DMS53 treated with DMSO at 0.1 percent for 48 hours (cell line): ENCODE measurements around the gene LRMDA.

Experiments used
- DNase-seq: peaks from one replicate; lab custom pipeline; 2025; ENCODE audit not compliant: unreplicated experiment; lab: John Stamatoyannopoulos, UW

The LRMDA gene

GRCh38 chr10:75568450-75569130, 137.2 kb downstream of the LRMDA start:
- no peak for DNase-seq

DNA sequence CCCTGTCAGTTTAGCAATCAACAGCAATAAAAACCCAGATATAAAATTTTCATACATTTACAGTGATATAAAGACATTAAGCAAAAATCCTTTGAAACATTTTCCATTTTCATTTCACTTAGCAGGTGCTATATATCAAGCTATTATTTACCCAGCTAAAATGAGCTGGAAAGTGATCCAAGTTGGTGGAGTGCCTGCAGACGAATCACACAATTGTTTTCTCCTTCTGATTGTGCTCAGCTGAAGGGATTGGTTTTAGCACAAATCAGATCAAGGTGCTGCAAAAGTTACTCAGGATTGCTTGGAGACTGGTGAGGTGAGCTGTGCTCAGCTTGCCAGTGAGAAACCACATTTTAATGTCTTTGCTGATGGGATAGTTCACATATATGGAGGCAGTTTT, 138.1 kb downstream of the LRMDA start:
- DNase-seq = no peak

DNA sequence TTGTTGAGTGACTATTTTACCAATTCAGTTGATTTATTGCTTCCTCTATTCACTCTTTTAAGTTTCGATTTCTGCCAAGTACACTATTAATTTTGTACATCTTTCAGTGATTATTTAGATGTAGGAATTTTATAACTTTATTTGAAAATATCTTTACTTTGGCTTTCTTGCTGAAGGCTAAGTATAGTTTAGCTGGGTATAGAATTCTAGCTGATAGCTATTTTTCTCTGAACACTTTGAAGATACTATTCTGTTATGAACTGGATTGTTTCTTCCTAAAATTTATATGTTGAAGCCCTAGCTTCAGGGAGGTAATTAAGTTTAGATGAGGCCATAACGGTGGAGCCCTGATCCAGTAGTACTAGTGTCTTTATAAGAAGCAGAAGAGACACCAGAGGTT, 141.1 kb downstream of the LRMDA start:
- no peak for DNase-seq

DNA sequence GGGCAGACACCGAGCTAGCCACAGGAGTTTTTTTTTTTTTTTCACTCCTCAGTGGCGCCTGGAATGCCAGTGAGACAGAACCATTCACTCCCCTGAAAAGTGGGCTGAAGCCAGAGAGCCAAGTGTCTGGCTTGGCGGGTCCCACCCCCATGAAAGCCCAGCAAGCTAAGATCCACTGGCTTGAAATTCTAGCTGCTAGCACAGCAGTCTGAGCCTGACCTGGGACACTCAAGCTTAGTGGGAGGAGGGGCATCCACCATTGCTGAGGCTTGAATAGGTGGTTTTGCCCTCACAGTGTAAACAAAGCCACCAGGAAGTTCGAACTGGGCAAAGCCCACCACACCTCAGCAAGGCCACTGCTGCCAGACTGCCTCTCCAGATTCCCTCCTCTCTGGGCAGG, 144.5 kb downstream of the LRMDA start:
- DNase-seq = no peak

DNA sequence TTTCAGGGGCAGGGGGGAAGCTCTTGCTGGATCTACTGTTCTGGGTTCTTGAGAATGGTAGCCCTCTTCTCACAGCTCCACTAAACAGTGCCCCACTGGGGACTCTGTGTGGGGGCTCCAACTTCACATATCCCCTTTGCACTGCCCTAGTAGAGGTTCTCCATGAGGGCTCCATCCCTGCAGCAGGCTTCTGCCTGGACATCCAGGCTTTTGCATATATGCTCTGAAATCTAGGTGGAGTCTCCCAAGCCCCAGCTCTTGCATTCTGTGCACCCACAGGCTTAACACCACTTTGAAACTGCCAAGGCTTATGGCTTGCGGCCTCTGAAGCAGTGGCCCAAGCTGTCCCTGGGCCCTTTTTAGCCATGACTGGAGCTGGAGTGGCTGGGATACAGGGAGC, 150.7 kb downstream of the LRMDA start:
- no peak for DNase-seq

- no peak for DNase-seq
Measured at GRCh38 chr10:75585294-75585693, 153.9 kb downstream of the LRMDA start.

GRCh38 chr10:75586814-75587213, 155.4 kb downstream of the LRMDA start:
- DNase-seq = no peak

DNA sequence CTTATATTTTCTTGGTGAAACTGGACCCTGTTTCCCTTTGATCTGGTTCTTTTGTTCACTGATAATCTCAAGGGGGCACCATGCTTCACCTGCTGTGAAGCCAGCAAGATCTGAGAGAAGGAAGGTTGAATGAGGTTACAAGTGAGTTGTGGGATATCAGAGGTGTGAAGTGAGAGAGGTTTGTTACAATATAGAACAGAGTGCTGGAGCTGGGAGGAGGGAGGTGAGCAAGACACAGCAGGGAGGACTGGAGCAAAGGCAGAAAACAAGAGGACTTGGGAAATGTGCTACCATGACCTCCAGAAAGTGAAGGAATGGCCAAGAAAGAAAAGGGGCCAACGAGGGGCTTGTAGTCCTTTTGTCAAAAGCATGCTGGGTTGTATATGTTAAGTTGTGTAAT, 156.6 kb downstream of the LRMDA start:
- DNase-seq = no peak

DNA sequence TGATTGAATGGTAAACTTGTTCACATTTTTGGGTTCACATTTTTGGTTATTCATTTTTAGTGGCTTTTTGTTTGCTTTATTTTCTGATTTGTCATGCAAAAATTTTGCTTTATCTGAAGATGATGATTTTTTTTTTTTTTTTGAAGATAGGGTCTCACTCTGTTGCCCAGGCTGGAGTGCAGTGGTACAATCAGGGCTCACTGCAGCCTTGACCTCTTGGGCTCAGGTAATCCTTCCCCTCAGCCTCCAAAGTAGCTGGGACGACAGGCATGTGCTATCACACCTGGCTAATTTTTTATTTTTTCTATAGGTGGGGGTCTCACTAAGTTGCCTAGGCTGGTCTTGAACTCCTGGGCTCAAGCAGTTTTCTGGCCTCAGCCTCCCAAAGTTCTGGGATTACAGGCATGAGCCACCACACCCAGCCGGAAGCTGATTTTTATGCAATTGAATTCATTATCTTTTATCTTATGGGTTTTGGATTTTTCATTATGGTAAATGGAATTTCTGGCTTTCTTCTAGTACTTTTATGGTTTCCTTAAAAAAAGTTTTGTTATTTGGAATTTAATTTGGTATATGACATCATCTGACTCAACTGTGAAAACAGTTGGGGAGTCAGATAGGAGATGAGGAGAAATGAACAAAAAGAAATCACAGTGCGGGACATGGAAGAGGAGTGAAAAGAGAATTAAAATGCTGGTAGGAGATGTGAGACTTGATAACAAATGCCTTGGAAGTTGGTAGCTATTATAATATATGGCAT, 158.7 kb downstream of the LRMDA start:
- no peak for DNase-seq

DNA sequence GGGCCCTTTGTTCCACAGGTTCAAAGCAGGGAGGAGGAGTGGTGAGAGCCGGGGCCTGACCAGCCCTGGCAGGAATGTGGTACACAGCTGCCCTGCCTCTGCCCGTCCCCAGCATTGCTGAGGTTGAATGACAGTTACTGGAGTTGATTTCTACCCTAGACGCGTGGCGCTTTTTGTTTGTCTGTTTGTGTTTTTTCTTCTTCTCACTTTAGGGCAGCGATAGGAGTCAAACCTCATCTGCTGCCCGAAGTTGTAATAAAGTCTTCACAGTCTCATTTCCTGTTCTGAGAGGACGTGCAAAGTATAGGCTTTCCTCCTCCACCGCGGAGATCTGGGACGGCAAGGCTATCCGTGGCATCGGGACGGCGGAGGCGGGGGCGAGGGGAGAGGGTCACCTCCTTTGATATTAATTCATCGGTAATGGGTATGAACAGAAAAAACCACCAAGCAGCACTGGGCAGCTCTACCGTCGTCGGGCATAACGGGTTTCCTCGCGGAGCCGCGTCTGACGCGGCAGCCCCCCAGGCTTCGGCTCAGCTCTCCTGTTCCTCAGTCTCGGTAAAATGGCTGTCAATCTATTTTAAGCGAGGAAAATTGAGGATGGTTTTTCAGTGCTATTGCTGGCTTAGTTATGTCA, 160.8 kb downstream of the LRMDA start:
- DNase-seq = no peak

GRCh38 chr10:75592791-75593643, 161.6 kb downstream of the LRMDA start:
- DNase-seq = no peak

DNA sequence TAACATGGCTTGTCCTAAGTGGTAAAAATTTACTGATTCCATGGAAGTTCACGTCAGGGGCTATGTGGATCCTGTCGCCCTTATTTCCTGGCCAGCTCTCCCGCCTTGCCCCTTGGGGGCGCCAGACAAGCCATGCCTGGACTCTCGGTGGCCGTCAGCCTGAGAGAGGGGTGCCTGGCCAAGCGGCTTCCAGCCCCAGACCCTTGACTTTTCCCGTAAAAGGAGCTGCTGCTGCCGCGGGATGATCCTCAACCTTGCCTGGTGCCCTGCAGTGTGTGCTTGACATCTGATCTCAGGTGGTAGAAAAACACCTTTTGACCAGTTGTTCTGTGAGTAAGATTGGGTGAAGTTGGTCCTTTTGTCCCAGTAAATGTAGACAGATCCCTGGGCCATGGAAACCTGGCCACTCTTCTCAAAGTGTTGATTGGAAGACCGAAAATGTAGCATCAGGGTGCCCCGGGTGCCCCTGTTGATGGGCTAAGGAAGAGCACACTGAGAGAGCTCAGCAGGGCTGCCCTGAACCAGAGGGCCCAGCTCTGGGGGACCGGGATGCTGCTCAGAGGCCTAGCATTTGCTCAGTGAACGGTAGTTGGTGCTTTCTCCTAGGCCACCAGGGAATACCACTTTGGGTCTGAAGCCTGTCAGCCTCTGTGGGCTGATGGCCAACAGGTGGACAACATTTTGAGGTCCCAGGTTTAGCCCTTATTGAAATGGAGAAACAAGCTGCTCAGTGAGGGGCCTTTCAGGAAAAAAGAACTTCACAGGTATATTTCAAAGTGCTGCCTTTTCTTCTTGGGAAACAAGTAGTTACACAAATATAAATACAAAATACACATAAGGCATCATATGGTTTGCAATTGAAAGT, 162.5 kb downstream of the LRMDA start:
- no peak for DNase-seq

GRCh38 chr10:75596930-75597620, 165.7 kb downstream of the LRMDA start:
- DNase-seq = no peak

DNA sequence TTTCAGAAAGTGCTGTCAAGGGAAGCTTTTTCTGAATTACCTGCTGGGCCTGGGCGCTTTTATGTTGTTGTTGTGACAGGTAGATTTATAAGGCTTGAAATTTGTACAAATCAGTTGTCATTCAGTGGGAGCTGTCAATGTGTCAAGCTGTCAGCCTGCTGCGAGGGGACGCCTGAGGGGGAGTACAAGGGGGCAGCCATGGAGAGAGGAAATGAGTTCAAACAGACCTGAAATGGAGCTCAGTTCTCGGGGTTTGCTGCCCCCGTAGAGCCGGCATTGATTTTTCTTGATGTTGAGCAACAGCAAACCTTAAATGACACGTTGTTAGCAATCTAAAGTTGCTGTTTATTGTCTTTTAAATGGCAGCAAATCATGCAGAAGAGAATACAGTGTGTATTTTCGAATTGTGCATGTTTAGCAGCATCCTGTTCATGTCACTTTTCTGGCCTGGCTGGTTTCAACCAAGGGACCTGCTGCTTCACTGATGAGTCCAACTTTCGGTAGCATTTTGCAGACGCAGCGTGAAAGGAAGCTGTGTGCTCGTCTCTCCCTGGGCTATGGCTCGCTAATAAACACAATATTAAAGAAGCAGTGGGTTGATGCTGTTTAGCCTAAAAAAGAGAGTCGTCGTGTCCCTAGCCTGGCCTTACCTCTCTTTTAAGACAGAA, 166.5 kb downstream of the LRMDA start:
- DNase-seq = no peak

DNA sequence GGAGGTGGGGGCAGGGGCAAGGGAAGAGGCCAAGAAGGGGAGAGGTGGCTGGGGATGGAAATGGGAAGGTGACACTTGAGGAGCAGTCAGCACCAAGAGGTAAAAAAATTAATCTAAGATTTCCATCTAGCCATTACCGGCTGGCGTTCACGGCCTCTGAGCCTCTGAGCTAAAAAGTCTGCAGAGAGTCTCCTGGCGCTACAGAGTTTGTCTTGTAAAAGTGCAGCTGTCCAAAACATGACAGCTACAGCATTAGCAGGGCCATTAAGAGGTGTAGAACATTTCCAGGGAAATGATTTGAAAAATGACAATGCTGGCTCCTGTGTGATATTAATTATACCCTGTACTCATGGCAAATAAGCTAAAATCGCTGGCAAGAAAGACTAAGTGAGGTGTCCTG, 167.6 kb downstream of the LRMDA start:
- DNase-seq = no peak

DNA sequence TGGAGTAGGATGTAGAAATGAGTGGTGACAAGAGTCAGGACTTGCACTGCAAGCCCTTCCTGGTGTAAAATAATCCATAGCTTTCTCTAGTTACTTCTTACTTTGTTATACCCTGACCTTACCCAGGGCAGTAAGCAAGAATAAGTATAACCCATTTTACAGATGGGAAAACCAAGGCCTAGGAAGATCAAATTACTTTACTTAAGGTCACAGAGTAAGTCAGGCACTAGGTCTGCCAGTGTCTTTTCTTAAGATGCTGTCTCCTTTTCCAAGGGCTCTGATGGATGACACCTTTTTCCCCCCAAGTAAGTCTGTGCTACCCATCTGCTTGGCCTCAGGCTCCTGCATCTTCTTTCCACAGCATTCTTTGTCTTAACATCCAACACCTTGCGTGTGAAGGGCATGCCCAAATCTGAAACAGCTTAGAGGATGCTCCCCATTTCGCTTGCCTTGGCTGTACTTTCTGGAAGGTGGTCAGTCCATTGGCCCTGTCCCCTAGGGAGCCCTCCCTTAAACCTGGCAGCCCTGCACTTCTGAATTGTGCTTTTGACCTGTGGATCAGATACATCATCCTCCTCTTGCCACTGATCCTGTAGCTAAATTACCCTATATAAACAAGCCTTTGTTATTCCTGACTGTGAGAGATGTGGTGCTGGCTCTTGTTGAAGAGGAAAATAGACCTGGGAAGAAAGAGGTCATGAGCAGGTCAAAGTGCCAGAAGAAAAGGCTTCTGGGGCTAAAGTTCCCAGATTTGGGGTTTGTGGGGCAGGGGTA, 168.6 kb downstream of the LRMDA start:
- DNase-seq = no peak

DNA sequence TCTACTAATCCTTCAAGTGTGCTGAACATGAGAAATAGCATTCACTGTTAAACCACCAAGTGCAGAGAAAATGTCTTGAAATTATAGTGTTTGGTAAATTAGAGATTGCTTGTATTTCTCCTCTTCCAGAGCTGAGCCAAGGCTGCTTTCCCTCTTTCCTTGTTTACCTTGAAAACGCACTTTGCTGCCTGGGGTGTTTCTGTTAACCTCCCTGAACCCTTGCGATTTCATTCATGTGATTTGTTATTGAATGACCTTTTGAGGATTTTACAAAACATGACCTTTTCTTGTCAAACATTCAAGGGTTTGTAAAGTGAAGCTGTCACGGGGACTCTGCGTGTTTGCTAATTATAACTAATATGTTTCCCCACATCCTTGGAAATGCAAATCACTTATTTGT, 169.4 kb downstream of the LRMDA start:
- no peak for DNase-seq

GRCh38 chr10:75602341-75602740, 170.9 kb downstream of the LRMDA start:
- DNase-seq = no peak

DNA sequence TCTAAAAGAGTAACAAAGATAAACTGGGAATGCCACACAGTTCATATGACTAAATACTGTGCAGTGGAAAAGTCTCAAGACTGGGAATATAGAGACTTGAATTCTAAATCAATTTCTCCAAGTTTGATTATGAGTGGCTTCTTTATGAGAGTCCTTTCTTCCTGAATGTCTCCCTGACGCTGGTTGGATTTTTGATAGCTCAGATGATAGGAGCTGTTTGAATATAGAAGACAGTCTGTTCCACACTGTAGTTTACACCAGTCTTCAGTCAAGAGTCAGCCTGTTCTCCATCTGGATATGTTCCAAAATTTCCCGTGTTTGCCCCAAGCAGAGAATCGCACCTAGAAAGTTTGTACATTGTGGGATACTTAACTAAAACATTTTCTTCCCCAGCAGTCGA, 173.7 kb downstream of the LRMDA start:
- DNase-seq = no peak
